ENCODE measurements around the gene RIOX2.
"Not testable (repeated sequence)": the region's sequence is repeated elsewhere in the genome, so short reads cannot be mapped to it uniquely, and the experiment has no call there.

RIOX2 gene

GRCh38 chr3:97911459-97911858, 60.8 kb downstream of the RIOX2 start:
- no peak for DNase-seq (ENCODE audit: low spot score)

GRCh38 chr3:97910931-97911351, 61.3 kb downstream of the RIOX2 start:
- DNase-seq (ENCODE audit: low spot score) = peak; percentile 15

- DNase-seq (ENCODE audit: low spot score) = not testable (repeated sequence)
These were observed 61.9 kb downstream of the RIOX2 start for GRCh38 chr3:97910236-97910831.

GRCh38 chr3:97909830-97910229, 62.4 kb downstream of the RIOX2 start:
- DNase-seq (ENCODE audit: low spot score) = not testable (repeated sequence)

- DNase-seq (ENCODE audit: low spot score) = no peak
These were observed 70.7 kb downstream of the RIOX2 start for GRCh38 chr3:97901313-97902248.

- DNase-seq (ENCODE audit: low spot score) = no peak
These were observed 72.9 kb downstream of the RIOX2 start for GRCh38 chr3:97899331-97899730.

GRCh38 chr3:97896547-97896946, 75.7 kb downstream of the RIOX2 start:
- DNase-seq (ENCODE audit: low spot score) = no peak

- no peak for DNase-seq (ENCODE audit: low spot score)
These were observed 76.1 kb downstream of the RIOX2 start for GRCh38 chr3:97896129-97896528.

- no peak for DNase-seq (ENCODE audit: low spot score)
These were observed 77.0 kb downstream of the RIOX2 start for GRCh38 chr3:97895216-97895615.

GRCh38 chr3:97892852-97893251, 79.4 kb downstream of the RIOX2 start:
- DNase-seq (ENCODE audit: low spot score) = no peak
